ENCODE data around the gene CLCN2. TPM values are rescaled to one million over a fixed set of nuclear protein-coding genes. Genes with fewer than 3 reads are reported as not detected.
A peak's percentile ranks its signal among the peaks of the same experiment; 100 is the strongest.

The CLCN2 gene
- total RNA-seq, 1 experiment from 2014 or later = 22.9 TPM

- H3K27me3 Mint-ChIP-seq (ENCODE audit: unreplicated experiment) = no peaks in the 10 kb centered on the region
- no peak overlapping the region for H3K27ac Mint-ChIP-seq (ENCODE audit: unreplicated experiment)
- TF ChIP-seq, protein P1, sequence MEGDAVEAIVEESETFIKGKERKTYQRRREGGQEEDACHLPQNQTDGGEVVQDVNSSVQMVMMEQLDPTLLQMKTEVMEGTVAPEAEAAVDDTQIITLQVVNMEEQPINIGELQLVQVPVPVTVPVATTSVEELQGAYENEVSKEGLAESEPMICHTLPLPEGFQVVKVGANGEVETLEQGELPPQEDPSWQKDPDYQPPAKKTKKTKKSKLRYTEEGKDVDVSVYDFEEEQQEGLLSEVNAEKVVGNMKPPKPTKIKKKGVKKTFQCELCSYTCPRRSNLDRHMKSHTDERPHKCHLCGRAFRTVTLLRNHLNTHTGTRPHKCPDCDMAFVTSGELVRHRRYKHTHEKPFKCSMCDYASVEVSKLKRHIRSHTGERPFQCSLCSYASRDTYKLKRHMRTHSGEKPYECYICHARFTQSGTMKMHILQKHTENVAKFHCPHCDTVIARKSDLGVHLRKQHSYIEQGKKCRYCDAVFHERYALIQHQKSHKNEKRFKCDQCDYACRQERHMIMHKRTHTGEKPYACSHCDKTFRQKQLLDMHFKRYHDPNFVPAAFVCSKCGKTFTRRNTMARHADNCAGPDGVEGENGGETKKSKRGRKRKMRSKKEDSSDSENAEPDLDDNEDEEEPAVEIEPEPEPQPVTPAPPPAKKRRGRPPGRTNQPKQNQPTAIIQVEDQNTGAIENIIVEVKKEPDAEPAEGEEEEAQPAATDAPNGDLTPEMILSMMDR (IDR thresholded peaks at IDR 0.05; ENCODE audit: unreplicated experiment) = no peak
- no peaks in the 10 kb centered on the region for H3K4me1 Mint-ChIP-seq (ENCODE audit: low read depth, unreplicated experiment)
- peaks cover 65% of the 10 kb centered on the region for H3K36me3 Mint-ChIP-seq (ENCODE audit: insufficient read depth, unreplicated experiment)
- intact Hi-C loops (cut with micrococcal nuclease; ENCODE audit: unreplicated experiment) = no loop called here
- no peak for DNase-seq
- no peak overlapping the region for H3K4me3 Mint-ChIP-seq (ENCODE audit: low read depth, unreplicated experiment)
- BruUV-seq (replicated peaks) = no TSS peak
- CTCF ChIA-PET = no interaction called here
- no peaks in the 10 kb centered on the region for H3K9me3 Mint-ChIP-seq (ENCODE audit: low read depth, unreplicated experiment)
Measured at GRCh38 chr3:184308744-184309143, 52.7 kb downstream of the CLCN2 start.

DNA sequence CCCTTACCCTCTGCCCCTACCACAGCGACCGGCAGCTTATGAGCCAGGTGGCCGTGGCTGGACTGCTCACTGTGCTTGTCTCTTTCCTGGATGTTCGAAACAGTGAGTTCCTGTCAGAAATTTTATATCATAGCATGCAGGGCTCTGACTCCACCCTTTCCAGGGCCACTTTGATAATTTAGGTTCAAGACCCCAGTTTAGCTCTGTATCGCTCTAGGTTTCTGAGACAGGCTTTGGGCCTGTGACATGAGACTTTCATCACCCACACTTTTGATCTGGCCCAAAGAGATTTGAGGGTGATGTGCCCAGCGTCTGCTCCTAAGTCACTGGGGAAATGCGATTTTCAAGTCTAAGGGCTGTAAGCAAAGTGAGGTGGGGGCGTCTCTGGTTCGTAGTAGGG lies 53.5 kb downstream of the CLCN2 start:
- Mint-ChIP-seq H3K9me3 (ENCODE audit: low read depth, unreplicated experiment) (no peaks in the 10 kb centered on the region), H3K27me3 (ENCODE audit: unreplicated experiment) (no peaks in the 10 kb centered on the region), H3K27ac (ENCODE audit: unreplicated experiment) (no peak overlapping the region), H3K36me3 (ENCODE audit: insufficient read depth, unreplicated experiment) (peaks cover 64% of the 10 kb centered on the region), H3K4me1 (ENCODE audit: low read depth, unreplicated experiment) (no peaks in the 10 kb centered on the region), H3K4me3 (ENCODE audit: low read depth, unreplicated experiment) (no peak overlapping the region)
- BruUV-seq (replicated peaks) = no TSS peak
- intact Hi-C loops (cut with micrococcal nuclease; ENCODE audit: unreplicated experiment) = no loop called here
- CTCF ChIA-PET = no interaction called here
- no peak for DNase-seq
- TF ChIP-seq, protein P1 (IDR thresholded peaks at IDR 0.05; ENCODE audit: unreplicated experiment) = no peak

DNA sequence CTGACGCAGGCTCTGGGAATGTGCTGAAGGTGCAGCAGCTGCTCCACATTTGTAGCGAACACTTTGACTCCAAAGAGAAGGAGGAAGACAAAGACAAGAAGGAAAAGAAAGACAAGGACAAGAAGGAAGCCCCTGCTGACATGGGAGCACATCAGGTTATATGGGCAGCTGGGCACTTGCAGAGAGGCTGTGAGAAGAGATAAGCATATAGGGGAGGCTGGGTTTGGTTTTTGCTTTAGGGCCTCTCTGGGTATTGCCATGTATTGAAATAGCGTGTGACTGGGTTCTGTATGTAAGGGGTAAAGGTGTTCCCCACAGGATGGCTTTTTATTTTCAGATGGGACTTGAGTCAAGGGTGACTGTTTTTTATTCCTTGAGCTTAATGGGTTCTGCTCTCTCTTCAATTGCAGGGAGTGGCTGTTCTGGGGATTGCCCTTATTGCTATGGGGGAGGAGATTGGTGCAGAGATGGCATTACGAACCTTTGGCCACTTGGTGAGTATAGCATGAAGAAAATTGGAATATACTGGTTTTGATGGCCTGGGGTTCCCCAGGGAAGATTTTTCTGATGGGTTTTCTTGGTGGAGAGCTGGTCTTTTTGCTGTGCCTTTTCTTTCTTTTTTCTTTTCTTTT lies 54.9 kb downstream of the CLCN2 start:
- no peak overlapping the region for H3K27ac Mint-ChIP-seq (ENCODE audit: unreplicated experiment)
- DNase-seq = no peak
- peaks cover 79% of the 10 kb centered on the region for H3K36me3 Mint-ChIP-seq (ENCODE audit: insufficient read depth, unreplicated experiment)
- CTCF ChIA-PET = interaction anchor here (1.4 kb wide), 1 partner anchor 78 kb away, joined by 4 read pairs; no protein-coding TSS in a partner anchor
- no peaks in the 10 kb centered on the region for H3K27me3 Mint-ChIP-seq (ENCODE audit: unreplicated experiment)
- H3K4me3 Mint-ChIP-seq (ENCODE audit: low read depth, unreplicated experiment) = no peak overlapping the region
- no TSS peak for BruUV-seq (replicated peaks)
- H3K9me3 Mint-ChIP-seq (ENCODE audit: low read depth, unreplicated experiment) = no peaks in the 10 kb centered on the region
- intact Hi-C loops (cut with micrococcal nuclease; ENCODE audit: unreplicated experiment) = no loop called here
- TF ChIP-seq, protein P1 (IDR thresholded peaks at IDR 0.05; ENCODE audit: unreplicated experiment) = no peak
- H3K4me1 Mint-ChIP-seq (ENCODE audit: low read depth, unreplicated experiment) = no peaks in the 10 kb centered on the region

DNA sequence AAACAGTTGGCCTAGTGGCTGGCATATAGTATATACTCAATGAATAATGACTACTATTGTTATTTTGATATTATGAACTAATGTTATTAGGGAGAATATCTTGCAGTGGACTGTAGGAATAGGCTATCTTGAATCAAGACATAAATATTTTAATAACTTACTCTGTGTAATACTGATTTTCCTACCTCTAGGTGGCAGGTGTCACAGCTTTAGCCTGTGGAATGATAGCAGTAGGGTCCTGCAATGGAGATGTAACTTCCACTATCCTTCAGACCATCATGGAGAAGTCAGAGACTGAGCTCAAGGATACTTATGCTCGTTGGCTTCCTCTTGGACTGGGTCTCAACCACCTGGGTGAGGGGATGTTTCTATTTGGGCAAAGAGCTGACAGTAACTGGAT lies 55.8 kb downstream of the CLCN2 start:
- Mint-ChIP-seq H3K4me1 (ENCODE audit: low read depth, unreplicated experiment) (peaks cover 6% of the 10 kb centered on the region), H3K27me3 (ENCODE audit: unreplicated experiment) (no peaks in the 10 kb centered on the region), H3K27ac (ENCODE audit: unreplicated experiment) (no peak overlapping the region), H3K9me3 (ENCODE audit: low read depth, unreplicated experiment) (no peaks in the 10 kb centered on the region), H3K4me3 (ENCODE audit: low read depth, unreplicated experiment) (no peak overlapping the region), H3K36me3 (ENCODE audit: insufficient read depth, unreplicated experiment) (peaks cover 88% of the 10 kb centered on the region)
- no peak for DNase-seq
- no TSS peak for BruUV-seq (replicated peaks)
- intact Hi-C loops (cut with micrococcal nuclease; ENCODE audit: unreplicated experiment) = no loop called here
- CTCF ChIA-PET = interaction anchor here (0.6 to 1.4 kb wide), 4 partner anchors 30 to 78 kb away, joined by 3 to 11 read pairs (median 5); no protein-coding TSS in a partner anchor
- TF ChIP-seq, protein P1 (IDR thresholded peaks at IDR 0.05; ENCODE audit: unreplicated experiment) = peak; percentile 38

Measured in Calu3 (cell line).